ENCODE results near the gene HOXB3.

Gene HOXB3

DNA sequence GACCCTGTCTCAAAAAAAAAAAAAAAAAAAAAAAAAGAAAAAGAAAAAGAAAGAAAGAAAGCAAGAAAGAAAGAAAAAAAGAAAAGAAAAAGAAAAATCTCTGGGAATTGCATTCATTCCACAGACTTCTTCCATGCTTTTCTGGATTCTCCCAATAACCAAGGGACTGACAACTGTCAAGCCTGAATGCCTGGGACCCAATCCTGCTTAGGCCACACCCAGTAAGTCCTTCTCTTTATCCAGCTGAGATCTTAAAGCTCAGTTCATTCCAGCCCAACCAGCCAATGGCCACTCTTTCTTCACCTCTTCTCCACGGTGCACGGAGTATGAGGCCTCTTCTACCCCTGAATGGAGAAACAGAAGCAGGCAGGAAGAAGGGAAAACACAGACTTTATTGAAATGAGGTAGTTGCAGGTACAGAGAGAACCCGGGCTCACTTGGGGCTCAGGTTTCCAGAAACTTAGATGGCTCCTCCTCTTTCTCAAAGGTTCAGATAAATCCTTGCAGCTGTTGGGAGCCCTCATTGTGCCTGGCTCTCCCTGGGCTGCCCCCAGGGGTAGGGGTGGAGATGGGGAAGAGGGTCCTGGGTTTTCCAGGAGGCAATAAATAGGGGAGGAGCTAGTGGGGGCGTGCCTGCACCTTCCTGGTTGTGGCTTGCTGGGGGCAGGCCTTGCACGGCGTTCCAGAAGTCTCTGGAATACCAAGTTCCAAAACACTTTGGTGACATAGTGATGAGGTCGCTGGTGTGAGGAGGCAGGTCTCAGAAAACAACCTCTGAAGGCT, 61.7 kb downstream of the HOXB3 start:
- no peak overlapping the region for H3K4me3 ChIP-seq (ENCODE audit: low read length)
- no peaks in the 10 kb centered on the region for H3K36me3 ChIP-seq (ENCODE audit: control insufficient read depth, insufficient read depth, low read length)
- H3K9me3 ChIP-seq (ENCODE audit: control insufficient read depth, low read length), result no peaks in the 10 kb centered on the region
- no peaks in the 10 kb centered on the region for H3K4me1 ChIP-seq (ENCODE audit: control insufficient read depth, insufficient read depth, low read length)
- H3K9ac ChIP-seq (ENCODE audit: low read length), result no peak overlapping the region
- peaks cover 50% of the 10 kb centered on the region for H3K27me3 ChIP-seq (ENCODE audit: control insufficient read depth, insufficient read depth, low read length)

DNA sequence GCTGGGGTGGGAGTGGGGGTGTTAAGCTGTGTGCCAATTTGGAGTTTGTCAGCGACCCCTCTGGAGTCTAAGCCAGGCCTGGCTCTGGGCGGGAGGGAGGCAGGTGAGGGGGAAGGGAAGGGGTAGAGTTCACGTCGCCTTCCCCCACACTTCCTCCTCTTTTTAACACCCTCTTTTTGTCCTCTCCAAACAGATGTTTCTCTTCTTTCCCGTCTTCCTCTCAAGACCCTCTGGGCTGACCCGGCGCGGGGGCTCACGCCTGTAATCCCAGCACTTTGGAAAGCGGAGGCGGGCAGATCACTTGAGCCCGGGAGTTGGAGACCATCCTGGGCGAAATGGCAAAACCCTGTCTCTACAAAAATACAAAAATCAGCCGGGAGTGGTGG, 62.5 kb downstream of the HOXB3 start:
- H3K4me3 ChIP-seq (ENCODE audit: low read length), result no peak overlapping the region
- H3K9ac ChIP-seq (ENCODE audit: low read length), result no peak overlapping the region
- no peaks in the 10 kb centered on the region for H3K36me3 ChIP-seq (ENCODE audit: control insufficient read depth, insufficient read depth, low read length)
- no peaks in the 10 kb centered on the region for H3K9me3 ChIP-seq (ENCODE audit: control insufficient read depth, low read length)
- peaks cover 53% of the 10 kb centered on the region for H3K27me3 ChIP-seq (ENCODE audit: control insufficient read depth, insufficient read depth, low read length)
- H3K4me1 ChIP-seq (ENCODE audit: control insufficient read depth, insufficient read depth, low read length), result no peaks in the 10 kb centered on the region

GRCh38 chr17:48526608-48527546, 63.2 kb downstream of the HOXB3 start:
- Histone ChIP-seq H3K27me3 (ENCODE audit: control insufficient read depth, insufficient read depth, low read length) (peaks cover 53% of the 10 kb centered on the region), H3K9ac (ENCODE audit: low read length) (no peak overlapping the region), H3K9me3 (ENCODE audit: control insufficient read depth, low read length) (no peaks in the 10 kb centered on the region), H3K36me3 (ENCODE audit: control insufficient read depth, insufficient read depth, low read length) (no peaks in the 10 kb centered on the region), H3K4me3 (ENCODE audit: low read length) (no peak overlapping the region), H3K4me1 (ENCODE audit: control insufficient read depth, insufficient read depth, low read length) (no peaks in the 10 kb centered on the region)

DNA sequence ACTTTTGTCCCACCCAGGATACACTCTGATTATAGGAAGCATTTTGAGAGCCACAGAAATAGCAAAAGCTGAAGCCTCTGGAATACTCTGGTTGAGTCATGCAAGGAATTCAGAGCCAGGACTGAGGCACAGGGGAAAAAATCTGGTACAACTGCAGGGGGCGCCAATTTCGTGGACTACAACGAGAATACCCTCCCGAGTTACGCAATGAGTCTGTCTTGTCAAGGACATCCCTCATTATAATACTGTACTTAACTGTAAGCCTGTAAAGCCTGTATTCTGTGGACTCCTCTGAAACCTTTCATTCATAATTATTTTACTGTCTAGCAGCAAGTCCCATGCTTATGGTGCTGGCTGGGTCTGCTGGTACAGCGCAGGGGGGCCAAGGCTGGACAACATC, 67.0 kb downstream of the HOXB3 start:
- Histone ChIP-seq H3K27me3 (ENCODE audit: control insufficient read depth, insufficient read depth, low read length) (peaks cover 37% of the 10 kb centered on the region), H3K9me3 (ENCODE audit: control insufficient read depth, low read length) (no peaks in the 10 kb centered on the region), H3K36me3 (ENCODE audit: control insufficient read depth, insufficient read depth, low read length) (no peaks in the 10 kb centered on the region), H3K4me3 (ENCODE audit: low read length) (no peak overlapping the region), H3K9ac (ENCODE audit: low read length) (no peak overlapping the region), H3K4me1 (ENCODE audit: control insufficient read depth, insufficient read depth, low read length) (no peaks in the 10 kb centered on the region)

- Histone ChIP-seq H3K9me3 (ENCODE audit: control insufficient read depth, low read length) (no peaks in the 10 kb centered on the region), H3K4me3 (ENCODE audit: low read length) (no peak overlapping the region), H3K27me3 (ENCODE audit: control insufficient read depth, insufficient read depth, low read length) (peaks cover 40% of the 10 kb centered on the region), H3K9ac (ENCODE audit: low read length) (no peak overlapping the region), H3K4me1 (ENCODE audit: control insufficient read depth, insufficient read depth, low read length) (no peaks in the 10 kb centered on the region), H3K36me3 (ENCODE audit: control insufficient read depth, insufficient read depth, low read length) (no peaks in the 10 kb centered on the region)
Measured at GRCh38 chr17:48522031-48522653, 67.9 kb downstream of the HOXB3 start.

DNA sequence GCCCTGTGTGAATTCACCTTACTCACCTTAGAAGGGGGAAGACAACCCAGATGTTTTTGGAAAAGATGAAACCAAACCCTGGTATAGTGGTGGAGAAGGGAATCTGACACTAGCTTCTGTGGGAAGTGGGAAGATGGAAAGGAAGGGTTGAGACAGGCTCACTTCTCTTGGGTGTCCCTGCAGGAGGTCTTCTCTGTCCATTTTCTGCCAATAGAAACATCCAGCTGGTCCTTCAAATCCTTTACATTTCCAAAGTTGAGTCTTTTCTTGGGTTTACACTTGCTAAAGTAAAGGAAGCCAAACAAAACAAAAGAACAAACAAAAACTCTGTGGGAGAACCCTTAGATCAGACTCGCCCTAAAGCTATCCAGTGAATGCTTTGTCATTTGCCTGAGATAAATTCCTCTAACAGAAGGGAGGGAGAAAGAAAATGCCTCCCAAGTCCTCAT, 69.4 kb downstream of the HOXB3 start:
- Histone ChIP-seq H3K27me3 (ENCODE audit: control insufficient read depth, insufficient read depth, low read length) (peaks cover 35% of the 10 kb centered on the region), H3K9ac (ENCODE audit: low read length) (no peak overlapping the region), H3K4me1 (ENCODE audit: control insufficient read depth, insufficient read depth, low read length) (no peaks in the 10 kb centered on the region), H3K9me3 (ENCODE audit: control insufficient read depth, low read length) (no peaks in the 10 kb centered on the region), H3K36me3 (ENCODE audit: control insufficient read depth, insufficient read depth, low read length) (no peaks in the 10 kb centered on the region), H3K4me3 (ENCODE audit: low read length) (no peak overlapping the region)

DNA sequence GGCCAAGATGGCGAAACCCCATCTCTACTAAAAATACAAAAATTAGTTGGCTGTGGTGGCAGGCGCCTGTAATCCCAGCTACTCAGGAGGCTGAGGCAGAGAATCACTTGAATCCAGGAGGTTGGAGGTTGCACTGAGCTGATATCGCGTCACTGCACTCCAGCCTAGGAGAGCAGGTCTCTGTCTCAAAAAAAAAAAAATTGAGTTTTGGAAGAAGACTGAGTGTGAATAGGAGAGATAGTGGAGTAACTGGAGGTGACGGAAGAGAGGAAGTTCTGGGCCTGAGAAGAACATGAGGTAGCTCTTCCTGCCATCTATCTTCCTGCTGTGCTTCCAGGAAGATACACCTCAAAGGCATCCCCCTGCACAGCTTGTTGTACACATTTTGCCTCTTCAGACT, 70.6 kb downstream of the HOXB3 start:
- Histone ChIP-seq H3K9me3 (ENCODE audit: control insufficient read depth, low read length) (no peaks in the 10 kb centered on the region), H3K27me3 (ENCODE audit: control insufficient read depth, insufficient read depth, low read length) (peaks cover 45% of the 10 kb centered on the region), H3K4me3 (ENCODE audit: low read length) (no peak overlapping the region), H3K9ac (ENCODE audit: low read length) (no peak overlapping the region), H3K4me1 (ENCODE audit: control insufficient read depth, insufficient read depth, low read length) (no peaks in the 10 kb centered on the region), H3K36me3 (ENCODE audit: control insufficient read depth, insufficient read depth, low read length) (no peaks in the 10 kb centered on the region)

- Histone ChIP-seq H3K4me1 (ENCODE audit: control insufficient read depth, insufficient read depth, low read length) (no peaks in the 10 kb centered on the region), H3K9me3 (ENCODE audit: control insufficient read depth, low read length) (no peaks in the 10 kb centered on the region), H3K4me3 (ENCODE audit: low read length) (no peak overlapping the region), H3K36me3 (ENCODE audit: control insufficient read depth, insufficient read depth, low read length) (no peaks in the 10 kb centered on the region), H3K27me3 (ENCODE audit: control insufficient read depth, insufficient read depth, low read length) (peaks cover 55% of the 10 kb centered on the region), H3K9ac (ENCODE audit: low read length) (no peak overlapping the region)
Measured at GRCh38 chr17:48517478-48517877, 72.6 kb downstream of the HOXB3 start.

DNA sequence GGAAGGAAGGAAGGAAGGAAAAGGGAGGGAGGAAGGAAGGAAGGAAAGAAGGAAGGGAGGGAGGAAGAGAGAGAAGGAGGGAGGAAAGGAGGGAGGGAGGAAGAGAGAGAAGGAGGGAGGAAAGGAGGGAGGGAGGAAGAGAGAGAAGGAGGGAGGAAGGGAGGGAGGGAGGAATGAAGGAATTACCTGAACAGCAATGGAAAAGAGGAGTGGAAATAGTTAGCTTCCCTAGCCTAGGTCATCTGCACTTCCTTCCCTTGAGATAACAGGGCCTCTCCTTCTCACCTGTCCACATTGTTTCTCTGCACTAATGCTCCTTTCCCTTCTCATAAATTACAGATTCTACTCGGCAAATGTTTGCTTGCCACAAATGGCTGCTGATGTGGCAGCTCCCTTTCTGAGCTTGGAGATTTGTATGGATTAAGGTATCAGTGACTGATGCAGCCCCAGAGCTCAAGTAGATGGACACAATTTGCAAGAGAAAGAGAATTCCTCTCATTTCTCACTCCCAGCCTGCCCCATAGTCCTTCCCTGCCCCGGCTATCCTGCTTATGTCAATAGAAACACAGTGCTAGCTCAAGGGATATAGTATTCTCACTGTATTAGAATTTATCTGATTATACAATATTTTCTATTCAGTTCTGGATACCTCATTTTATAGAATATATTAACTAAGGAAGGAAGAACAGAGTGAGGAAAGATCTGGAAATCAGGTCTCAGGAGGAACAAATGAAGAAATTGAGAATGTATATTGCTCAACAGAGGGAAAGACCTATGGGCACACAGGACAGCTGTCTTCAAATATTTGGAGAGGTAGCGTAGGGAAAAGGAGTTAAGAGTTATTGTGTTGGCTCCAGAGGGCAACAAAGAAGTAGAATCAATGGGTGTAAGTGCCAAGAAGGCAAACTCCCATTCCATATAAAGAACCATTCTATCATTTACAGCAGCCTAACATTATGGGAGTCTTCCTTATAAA, 73.8 kb downstream of the HOXB3 start:
- peaks cover 49% of the 10 kb centered on the region for H3K27me3 ChIP-seq (ENCODE audit: control insufficient read depth, insufficient read depth, low read length)
- H3K9me3 ChIP-seq (ENCODE audit: control insufficient read depth, low read length), result no peaks in the 10 kb centered on the region
- H3K4me3 ChIP-seq (ENCODE audit: low read length), result no peak overlapping the region
- no peaks in the 10 kb centered on the region for H3K36me3 ChIP-seq (ENCODE audit: control insufficient read depth, insufficient read depth, low read length)
- no peak overlapping the region for H3K9ac ChIP-seq (ENCODE audit: low read length)
- H3K4me1 ChIP-seq (ENCODE audit: control insufficient read depth, insufficient read depth, low read length), result no peaks in the 10 kb centered on the region

GRCh38 chr17:48514477-48514876, 75.6 kb downstream of the HOXB3 start:
- no peak overlapping the region for H3K9ac ChIP-seq (ENCODE audit: low read length)
- no peaks in the 10 kb centered on the region for H3K36me3 ChIP-seq (ENCODE audit: control insufficient read depth, insufficient read depth, low read length)
- peaks cover 49% of the 10 kb centered on the region for H3K27me3 ChIP-seq (ENCODE audit: control insufficient read depth, insufficient read depth, low read length)
- no peak overlapping the region for H3K4me3 ChIP-seq (ENCODE audit: low read length)
- H3K4me1 ChIP-seq (ENCODE audit: control insufficient read depth, insufficient read depth, low read length), result no peaks in the 10 kb centered on the region
- no peaks in the 10 kb centered on the region for H3K9me3 ChIP-seq (ENCODE audit: control insufficient read depth, low read length)

Measured in mucosa of stomach (tissue), 1 donor.